Measurements from ENCODE around the gene RALGDS. TPM values are rescaled to one million over a fixed set of nuclear protein-coding genes. Genes with fewer than 3 reads are reported as not detected.

Gene RALGDS
- total RNA-seq, 3 donors from 2014 or later, result 38.3 to 59.4 (median 44.2) TPM

DNA sequence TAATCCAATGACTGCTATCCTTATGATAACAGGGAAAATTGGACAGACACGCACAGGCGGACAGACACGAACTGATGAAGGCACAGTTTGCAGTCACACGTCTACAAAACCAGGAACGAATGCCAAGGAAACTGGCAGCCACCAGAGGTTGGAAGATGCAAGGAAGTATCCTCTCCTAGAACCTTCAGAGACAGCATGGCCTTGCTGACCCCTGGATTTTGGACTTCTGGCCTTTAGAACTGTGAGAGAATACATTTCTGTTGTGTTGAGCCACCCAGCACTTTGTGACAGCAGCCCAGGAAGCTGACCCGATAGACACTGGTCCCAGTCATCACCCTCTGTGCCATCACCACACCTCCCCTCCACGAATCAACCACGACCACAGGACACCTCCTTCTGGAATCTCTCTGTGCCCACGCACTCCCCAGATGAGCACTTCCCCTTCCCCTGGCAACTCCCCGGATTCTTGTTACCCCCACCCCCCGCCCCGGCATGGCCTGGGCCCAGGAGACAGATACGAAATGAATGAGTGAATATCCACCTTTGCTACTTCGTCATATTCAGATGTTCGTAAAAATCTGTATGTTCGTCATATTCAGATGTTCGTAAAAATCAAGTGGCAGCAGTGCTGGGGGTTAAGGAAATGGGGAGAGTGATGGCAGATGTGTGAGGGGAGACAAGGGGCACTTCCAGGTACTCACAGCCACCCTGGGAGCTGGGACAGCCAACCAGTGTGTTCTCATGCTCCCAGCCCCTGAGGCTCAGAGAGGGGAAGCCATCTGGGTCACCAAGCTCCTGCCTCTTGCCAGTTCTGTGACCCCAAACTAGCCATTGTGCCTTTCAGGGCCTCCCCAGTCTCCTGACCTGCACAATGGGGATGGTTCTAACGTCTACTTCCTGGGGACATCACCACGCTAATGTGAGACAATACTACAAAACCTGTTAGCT lies 24.1 kb upstream of the RALGDS start:
- Histone ChIP-seq H3K4me3 (no peak overlapping the region), H3K36me3 (ENCODE audit: low read depth) (no peaks in the 10 kb centered on the region), H3K9me3 (no peaks in the 10 kb centered on the region), H3K4me1 (ENCODE audit: low read depth) (peaks cover 64% of the 10 kb centered on the region)
- ATAC-seq (no peak), DNase-seq (no peak)
- TF ChIP-seq, protein P1, sequence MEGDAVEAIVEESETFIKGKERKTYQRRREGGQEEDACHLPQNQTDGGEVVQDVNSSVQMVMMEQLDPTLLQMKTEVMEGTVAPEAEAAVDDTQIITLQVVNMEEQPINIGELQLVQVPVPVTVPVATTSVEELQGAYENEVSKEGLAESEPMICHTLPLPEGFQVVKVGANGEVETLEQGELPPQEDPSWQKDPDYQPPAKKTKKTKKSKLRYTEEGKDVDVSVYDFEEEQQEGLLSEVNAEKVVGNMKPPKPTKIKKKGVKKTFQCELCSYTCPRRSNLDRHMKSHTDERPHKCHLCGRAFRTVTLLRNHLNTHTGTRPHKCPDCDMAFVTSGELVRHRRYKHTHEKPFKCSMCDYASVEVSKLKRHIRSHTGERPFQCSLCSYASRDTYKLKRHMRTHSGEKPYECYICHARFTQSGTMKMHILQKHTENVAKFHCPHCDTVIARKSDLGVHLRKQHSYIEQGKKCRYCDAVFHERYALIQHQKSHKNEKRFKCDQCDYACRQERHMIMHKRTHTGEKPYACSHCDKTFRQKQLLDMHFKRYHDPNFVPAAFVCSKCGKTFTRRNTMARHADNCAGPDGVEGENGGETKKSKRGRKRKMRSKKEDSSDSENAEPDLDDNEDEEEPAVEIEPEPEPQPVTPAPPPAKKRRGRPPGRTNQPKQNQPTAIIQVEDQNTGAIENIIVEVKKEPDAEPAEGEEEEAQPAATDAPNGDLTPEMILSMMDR (IDR thresholded peaks at IDR 0.05), result no peak
- intact Hi-C loops (cut with DNase I, micrococcal nuclease), result loop anchor here (1.0 to 10.0 kb wide), 3 partner anchors 42 to 110 kb away; partner anchors contain the start of gene GTF3C5 (in 1 of the 2)

DNA sequence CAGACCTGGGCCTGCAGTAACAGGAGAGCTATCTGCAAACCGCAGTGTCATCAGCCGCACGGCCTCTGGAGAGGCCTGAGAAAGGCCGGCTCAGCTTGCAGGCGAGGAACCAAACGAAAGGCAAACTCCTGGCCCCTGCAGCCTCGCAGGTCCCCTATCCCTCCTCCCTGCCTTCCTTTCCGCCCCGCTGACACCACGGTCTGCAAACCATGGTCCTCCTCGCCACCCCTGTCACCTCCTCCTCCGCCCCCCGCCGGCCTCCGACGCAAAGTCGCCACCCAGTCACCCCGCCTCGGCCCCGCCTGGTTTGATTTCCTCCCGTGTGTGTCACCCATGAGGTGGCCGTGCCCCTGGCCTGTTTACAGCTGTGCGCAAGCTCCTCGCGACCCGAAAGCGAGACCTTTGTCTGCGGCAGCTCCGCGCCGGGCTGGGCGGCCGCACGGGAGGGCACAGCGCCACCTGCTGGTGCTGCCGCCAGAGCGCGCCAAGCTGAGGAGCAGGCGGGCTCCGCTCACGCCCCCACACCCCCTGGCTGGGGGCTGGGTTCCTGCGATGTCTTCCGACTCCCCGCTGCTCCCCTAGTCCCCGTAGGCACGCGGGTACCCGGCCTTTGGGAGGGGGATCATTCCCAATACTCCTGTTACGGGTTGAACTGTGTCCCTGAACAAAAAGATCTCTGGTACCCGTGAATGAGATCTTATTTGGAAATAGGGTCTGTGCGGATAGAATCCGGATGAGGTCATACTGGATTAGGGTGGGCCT lies 23.3 kb upstream of the RALGDS start:
- TF ChIP-seq, protein P1 (IDR thresholded peaks at IDR 0.05), result peak; percentile 99
- ATAC-seq (peak; percentile 62), DNase-seq (peak; percentile 76 to 94 (median 90))
- Histone ChIP-seq H3K36me3 (ENCODE audit: low read depth) (no peaks in the 10 kb centered on the region), H3K4me3 (no peak overlapping the region), H3K9me3 (no peaks in the 10 kb centered on the region), H3K4me1 (ENCODE audit: low read depth) (peaks cover 71% of the 10 kb centered on the region)
- intact Hi-C loops (cut with DNase I, micrococcal nuclease), result loop anchor here (1.0 to 10.0 kb wide), 2 partner anchors 41 to 110 kb away; partner anchors contain the start of gene GTF3C5 (in 1 of the 2)

DNA sequence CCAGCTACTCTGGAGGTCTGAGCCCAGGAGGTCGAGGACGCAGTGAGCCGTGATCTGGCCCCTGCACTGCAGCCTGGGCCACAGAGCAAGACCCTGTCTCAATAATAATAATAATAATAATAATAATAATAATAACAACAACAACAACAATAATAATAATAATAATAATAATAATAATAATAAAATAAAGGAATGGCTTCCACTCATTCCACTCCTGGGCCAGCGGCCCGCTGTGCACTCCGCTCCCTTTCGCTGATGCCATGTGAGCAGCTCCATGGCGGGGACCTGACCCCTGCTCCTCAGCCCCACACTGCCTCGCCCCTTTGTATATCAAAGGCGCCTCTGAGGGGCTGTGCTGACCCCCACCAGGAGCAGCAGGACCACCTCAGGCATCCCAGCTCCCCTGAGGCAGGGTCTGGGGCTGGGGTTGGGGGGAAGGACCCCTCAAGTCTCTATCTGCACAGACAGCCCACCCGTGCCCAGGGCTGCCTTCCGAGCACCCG lies 22.6 kb upstream of the RALGDS start:
- TF ChIP-seq, protein P1 (IDR thresholded peaks at IDR 0.05), result no peak
- Histone ChIP-seq H3K4me3 (no peak overlapping the region), H3K4me1 (ENCODE audit: low read depth) (peaks cover 77% of the 10 kb centered on the region), H3K36me3 (ENCODE audit: low read depth) (no peaks in the 10 kb centered on the region), H3K9me3 (no peaks in the 10 kb centered on the region)
- intact Hi-C loops (cut with DNase I, micrococcal nuclease), result loop anchor here (1.0 to 10.0 kb wide), 2 partner anchors 40 to 109 kb away; partner anchors contain the start of gene GTF3C5 (in 1 of the 2)
- DNase-seq, result no peak
- no peak for ATAC-seq

DNA sequence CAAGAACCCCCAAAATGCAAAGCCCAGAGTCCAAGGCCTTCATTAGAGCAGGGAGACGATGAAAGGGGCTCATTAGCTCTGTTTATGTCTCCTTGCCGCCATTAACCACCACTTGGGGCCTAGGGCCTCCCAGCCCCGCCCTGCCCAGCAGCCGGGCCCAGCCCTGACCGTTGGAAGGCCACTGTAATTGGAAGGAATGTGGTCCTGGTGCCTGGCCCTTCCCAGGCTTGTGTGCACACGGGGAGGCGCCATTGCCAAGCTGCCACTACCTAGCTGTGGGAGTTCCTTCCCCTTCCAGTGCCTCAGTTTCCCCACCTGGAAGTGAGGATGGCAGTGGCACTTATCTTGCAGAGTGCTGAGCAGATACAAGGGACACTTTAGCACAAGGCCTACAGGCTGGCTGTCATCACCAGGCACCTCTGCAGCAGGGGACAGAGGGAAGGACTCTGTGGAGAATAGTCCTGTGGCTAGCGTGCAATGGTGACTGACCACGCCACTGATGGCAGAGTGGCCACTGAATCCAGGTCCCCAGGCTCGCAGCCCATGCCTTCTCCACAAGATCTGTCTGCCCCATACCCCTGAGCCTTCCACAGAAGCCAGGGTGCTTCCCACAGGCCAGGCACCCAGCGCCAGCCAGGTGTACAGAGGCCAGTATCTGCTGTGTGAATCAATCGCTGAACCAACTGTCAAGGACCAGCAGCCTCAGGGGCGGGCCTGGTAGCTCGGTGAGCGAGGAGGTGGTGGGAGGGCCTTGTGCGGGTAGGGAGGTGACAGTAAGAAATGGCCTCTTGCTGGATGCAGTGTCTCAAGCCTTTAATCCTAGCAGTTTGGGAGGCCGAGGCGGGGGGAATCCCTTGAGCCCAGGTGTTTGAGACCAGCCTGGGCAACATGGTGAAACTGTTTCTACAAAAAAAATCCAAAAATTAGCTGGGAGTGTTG lies 21.9 kb upstream of the RALGDS start:
- intact Hi-C loops (cut with DNase I, micrococcal nuclease), result loop anchor here in 1 of 2 donors (10.0 kb wide), 1 partner anchor 108 kb away; the partner anchor contains the start of gene GTF3C5
- Histone ChIP-seq H3K4me1 (ENCODE audit: low read depth) (peaks cover 80% of the 10 kb centered on the region), H3K9me3 (no peaks in the 10 kb centered on the region), H3K36me3 (ENCODE audit: low read depth) (no peaks in the 10 kb centered on the region), H3K4me3 (no peak overlapping the region)
- TF ChIP-seq, protein P1 (IDR thresholded peaks at IDR 0.05), result no peak
- peak in 2 of 3 donors; percentile 71 to 72 for DNase-seq
- ATAC-seq, result peak; percentile 33
